ENCODE results near the gene DCUN1D3. TPM values are rescaled to one million over a fixed set of nuclear protein-coding genes. Genes with fewer than 3 reads are reported as not detected.

The DCUN1D3 gene
- total RNA-seq, 1 experiment from 2014 or later = 16.4 TPM

- no peak for ATAC-seq
- no TSS peak for BruUV-seq (replicated peaks)
Observed at GRCh38 chr16:20920091-20920490, 19.9 kb upstream of the DCUN1D3 start.

More at GRCh38 chr16:20920091-20920490, 19.9 kb upstream of the DCUN1D3 start:
- Histone ChIP-seq H3K79me2 (ENCODE audit: insufficient read depth, low read length) (no peaks in the 10 kb centered on the region), H4K20me1 (ENCODE audit: insufficient read depth) (no peaks in the 10 kb centered on the region), H2AFZ (ENCODE audit: low read depth, low read length, poor library complexity, severe bottlenecking) (no peak overlapping the region), H3K36me3 (ENCODE audit: control insufficient read depth in 1 of 2, insufficient read depth in 2 of 2, low read length in 2 of 2) (0 out of 4 replicates have a peak, but pooled peaks cover 0 to 3% of the 10 kb centered on the region in 2 experiments), H3K9me3 (ENCODE audit: control insufficient read depth in 1 of 2, insufficient read depth in 1 of 2, low read depth in 1 of 2, low read length in 2 of 2) (no peaks in the 10 kb centered on the region), H3K27ac (ENCODE audit: low read depth, low read length) (no peak overlapping the region), H3K4me2 (ENCODE audit: low read length) (no peak overlapping the region), H3K4me3 (replicated peaks in 1 of 2; ENCODE audit: low read depth in 1 of 2, low read length in 2 of 2) (no peak overlapping the region), H3K9me2 (ENCODE audit: insufficient read depth) (no peaks in the 10 kb centered on the region), H3K4me1 (ENCODE audit: control insufficient read depth in 1 of 2, insufficient read depth in 2 of 2, low read length in 2 of 2) (peaks cover 5 to 6% of the 10 kb centered on the region in 2 experiments; a peak in 3 of 4 replicates), H3K9ac (ENCODE audit: low read length) (no peak overlapping the region), H3K27me3 (ENCODE audit: insufficient read depth, low read length) (no peaks in the 10 kb centered on the region)
- no peak for DNase-seq (ENCODE audit: low read depth, low spot score)
- TF ChIP-seq EZH2 (IDR thresholded peaks at IDR 0.05) (no peak), ZBTB33 (IDR thresholded peaks at IDR 0.05; ENCODE audit: extremely low read depth, insufficient replicate concordance, low read length) (no peak), POLR2A (IDR thresholded peaks at IDR 0.05; ENCODE audit: borderline replicate concordance, extremely low read depth, insufficient read depth, insufficient read length) (no peak), EZH2phosphoT487 (IDR thresholded peaks at IDR 0.05; ENCODE audit: borderline replicate concordance) (no peak), REST (IDR thresholded peaks at IDR 0.05; ENCODE audit: low read depth) (no peak), ZFX (IDR thresholded peaks at IDR 0.05) (no peak), POLR2AphosphoS5 (IDR thresholded peaks at IDR 0.05; ENCODE audit: low read depth, low read length) (no peak), EGR1 (IDR thresholded peaks at IDR 0.05; ENCODE audit: low read depth) (no peak), FOSL1 (IDR thresholded peaks at IDR 0.05; ENCODE audit: low read depth) (no peak), CBX3 (IDR thresholded peaks at IDR 0.05; ENCODE audit: low read depth) (no peak), SRF (IDR thresholded peaks at IDR 0.05; ENCODE audit: low read depth) (no peak), YY1 (IDR thresholded peaks at IDR 0.05; ENCODE audit: extremely low read depth, insufficient replicate concordance, low read depth, low read length) (no peak), MAX (IDR thresholded peaks at IDR 0.05) (no peak), RAD21 (IDR thresholded peaks at IDR 0.05; ENCODE audit: low read depth) (no peak), ATF3 (IDR thresholded peaks at IDR 0.05) (no peak)
- CTCF ChIA-PET = interaction anchor here (0.9 kb wide), 1 partner anchor 20 kb away, joined by 5 read pairs; the partner anchor contains the start of genes DCUN1D3 and LYRM1
- RAD21 ChIA-PET (ENCODE audit: low non-redundant PET in 1 of 2, low total read pairs in 2 of 2, uncharacterized antibody in 2 of 2, unreplicated experiment in 2 of 2) = no interaction called here
- POLR2A ChIA-PET = interaction anchor here (0.8 kb wide), 1 partner anchor 11 kb away, joined by 3 read pairs; no protein-coding TSS in a partner anchor
- intact Hi-C loops (cut with micrococcal nuclease) = no loop called here
